HCT116 (cell line): ENCODE measurements around the gene KNCN. TPM values are rescaled to one million over a fixed set of nuclear protein-coding genes. Genes with fewer than 3 reads are reported as not detected.

ENCODE experiments used
- ATAC-seq: fragments of 200-7000 bp; cut with Tn5 transposase; 2 replicates; pipeline ENCODE4 v1.9.1; 2020; ENCODE audit warnings: mild to moderate bottlenecking, moderate library complexity
- BruUV-seq: library from RNA; stranded (reverse); fragments of 400-500 nt; replicated peaks from 2 replicates; lab custom pipeline; 2021; lab: Mats Ljungman, UMichigan
- CTCF ChIA-PET: fragments of 300-600 bp; sonication (Branson Sonifier 250); formaldehyde crosslinking; loops from one replicate; lab custom pipeline; 2021; ENCODE audit warnings: antibody characterized with exemption; lab: Charles Lee
- POLR2A ChIA-PET: fragments of 300-600, 350-600 bp; sonication (Branson Sonifier 250); formaldehyde crosslinking; loops from one replicate; lab custom pipeline; 2021; ENCODE audit warnings: antibody characterized with exemption; lab: Charles Lee
- RAD21 ChIA-PET, 2 experiments: fragments of 300-600 bp; sonication (Branson Sonifier 250); formaldehyde crosslinking; loops; one replicate each; lab custom pipeline; 2023; ENCODE audit warnings: low total read pairs in 2 of 2; ENCODE audit not compliant: uncharacterized antibody in 2 of 2, unreplicated experiment in 2 of 2, low non-redundant PET in 1 of 2; lab: Charles Lee
- DNase-seq: peaks from one replicate; pipeline ENCODE4 v3.0.0-alpha.2; 2010; ENCODE audit warnings: low read depth, low spot score
- H2AFZ ChIP-seq: fragments of 200-600 bp; shearing (Covaris generic), sonication (generic); 2 replicates; pipeline ENCODE4 v1.6.1; 2017; ENCODE audit warnings: low read depth, mixed run types, mixed read lengths, antibody characterized with exemption, low read length; ENCODE audit not compliant: poor library complexity, severe bottlenecking
- H3K27ac ChIP-seq: 2 replicates; pipeline ENCODE4 v1.5.1; 2012; ENCODE audit warnings: low read depth, low read length
- H3K27me3 ChIP-seq: fragments of 200-600 bp; sonication (generic); 2 replicates; pipeline ENCODE4 v1.6.1; 2016; ENCODE audit warnings: mixed run types, low read length, mixed read lengths; ENCODE audit not compliant: insufficient read depth
- H3K36me3 ChIP-seq, 2 experiments: fragments of 200-500 bp in 1 of 2; fragments of 200-600 bp in 1 of 2; sonication (Bioruptor generic) in 1 of 2; sonication (generic) in 1 of 2; 2 replicates each; pipeline versions ENCODE4 v1.5.1 to v1.6.1; 2014 to 2016; ENCODE audit warnings: low read length in 2 of 2, inconsistent platforms in 1 of 2, mixed read lengths in 1 of 2, mixed run types in 1 of 2; ENCODE audit not compliant: insufficient read depth in 2 of 2, control insufficient read depth in 1 of 2
- H3K4me1 ChIP-seq, 2 experiments: fragments of 200-600 bp in 1 of 2; sonication (generic) in 1 of 2; 2 replicates each; pipeline versions ENCODE4 v1.5.1 to v1.6.1; 2012 to 2017; ENCODE audit warnings: low read length in 2 of 2, inconsistent platforms in 1 of 2, mild to moderate bottlenecking in 1 of 2, mixed read lengths in 1 of 2, mixed run types in 1 of 2, moderate library complexity in 1 of 2; ENCODE audit not compliant: insufficient read depth in 2 of 2, control insufficient read depth in 1 of 2
- H3K4me2 ChIP-seq: fragments of 200-600 bp; sonication (generic); 2 replicates; pipeline ENCODE4 v1.6.1; 2017; ENCODE audit warnings: mixed run types, low read length, mixed read lengths
- H3K4me3 ChIP-seq, 2 experiments: fragments of 200-600 bp in 1 of 2; sonication (generic) in 1 of 2; replicated peaks in 1 of 2; 2 replicates each; pipeline ENCODE4 v1.5.1; 2011 to 2016; ENCODE audit warnings: low read length in 2 of 2, control low read depth in 1 of 2, low read depth in 1 of 2, mild to moderate bottlenecking in 1 of 2, mixed read lengths in 1 of 2, mixed run types in 1 of 2
- H3K79me2 ChIP-seq: fragments of 200-600 bp; sonication (generic); 2 replicates; pipeline ENCODE4 v1.6.1; 2017; ENCODE audit warnings: mild to moderate bottlenecking, mixed run types, low read length, moderate library complexity, mixed read lengths; ENCODE audit not compliant: insufficient read depth
- H3K9ac ChIP-seq: fragments of 200-600 bp; sonication (generic); 2 replicates; pipeline ENCODE4 v1.6.1; 2016; ENCODE audit warnings: low read length, mixed read lengths
- H3K9me2 ChIP-seq: fragments of 200-600 bp; sonication (generic), shearing (Covaris generic); 2 replicates; pipeline ENCODE4 v1.6.1; 2017; ENCODE audit warnings: mixed run types, mild to moderate bottlenecking, moderate library complexity; ENCODE audit not compliant: insufficient read depth
- H3K9me3 ChIP-seq, 2 experiments: fragments of 200-500 bp in 1 of 2; fragments of 200-600 bp in 1 of 2; sonication (Bioruptor generic) in 1 of 2; sonication (generic) in 1 of 2; 2 replicates each; pipeline ENCODE4 v1.6.1; 2014 to 2017; ENCODE audit warnings: low read length in 2 of 2, mixed read lengths in 2 of 2, inconsistent platforms in 1 of 2, low read depth in 1 of 2, mild to moderate bottlenecking in 1 of 2, mixed run types in 1 of 2, moderate library complexity in 1 of 2; ENCODE audit not compliant: control insufficient read depth in 1 of 2, insufficient read depth in 1 of 2
- H4K20me1 ChIP-seq: fragments of 200-600 bp; sonication (generic), shearing (Covaris generic); 2 replicates; pipeline ENCODE4 v1.6.1; 2017; ENCODE audit warnings: mixed run types, mild to moderate bottlenecking, moderate library complexity; ENCODE audit not compliant: insufficient read depth
- ATF3 ChIP-seq: IDR thresholded peaks from 2 replicates; pipeline ENCODE4 v1.6.1; 2012
- CEBPB ChIP-seq: IDR thresholded peaks from 2 replicates; pipeline ENCODE4 v1.6.1; 2012; ENCODE audit warnings: low read depth
- EZH2 ChIP-seq: fragments of 200-600 bp; sonication (generic); IDR thresholded peaks from 2 replicates; pipeline ENCODE4 v1.6.1; 2017; ENCODE audit warnings: antibody characterized with exemption, mixed run types
- EZH2phosphoT487 ChIP-seq: fragments of 200-600 bp; IDR thresholded peaks from 2 replicates; pipeline ENCODE4 v1.6.1; 2018; ENCODE audit warnings: antibody characterized with exemption, borderline replicate concordance
- JUND ChIP-seq: IDR thresholded peaks from 2 replicates; pipeline ENCODE4 v1.6.1; 2012
- POLR2A ChIP-seq: IDR thresholded peaks from 2 replicates; pipeline ENCODE4 v1.7.0; 2011; ENCODE audit warnings: borderline replicate concordance; ENCODE audit not compliant: insufficient read depth, insufficient read length; ENCODE audit errors: extremely low read depth
- POLR2AphosphoS5 ChIP-seq: IDR thresholded peaks from 2 replicates; pipeline ENCODE4 v1.6.1; 2011; ENCODE audit warnings: mild to moderate bottlenecking, low read depth, low read length, moderate library complexity
- RAD21 ChIP-seq: IDR thresholded peaks from 2 replicates; pipeline ENCODE4 v1.6.1; 2012; ENCODE audit warnings: low read depth, mild to moderate bottlenecking
- REST ChIP-seq: IDR thresholded peaks from 2 replicates; pipeline ENCODE4 v1.6.1; 2012; ENCODE audit warnings: low read depth
- SP1 ChIP-seq: IDR thresholded peaks from 2 replicates; pipeline ENCODE4 v1.6.1; 2012; ENCODE audit warnings: low read depth
- SRF ChIP-seq: IDR thresholded peaks from 2 replicates; pipeline ENCODE4 v1.6.1; 2012; ENCODE audit warnings: low read depth
- YY1 ChIP-seq: IDR thresholded peaks from 2 replicates; pipeline ENCODE4 v1.6.1; 2011; ENCODE audit warnings: low read length, low read depth, moderate library complexity, mild to moderate bottlenecking; ENCODE audit not compliant: insufficient replicate concordance; ENCODE audit errors: extremely low read depth
- ZFX ChIP-seq: fragments of 450-650 bp; IDR thresholded peaks from 2 replicates; pipeline ENCODE4 v1.6.1; 2017
- intact Hi-C: fragments of 100-400 bp; cut with micrococcal nuclease; formaldehyde crosslinking; loops from 2 replicates; pipeline ENCODE4 v1.10.0; 2022
- total RNA-seq: library from RNA; stranded (reverse); gene quantifications from one replicate; pipeline ENCODE4 v1.2.1, GENCODE V29; 2021; ENCODE audit not compliant: unreplicated experiment
- TF ChIP-seq, protein P1 (sequence below): IDR thresholded peaks from 2 replicates; pipeline ENCODE4 v1.6.1; 2011; ENCODE audit warnings: mild to moderate bottlenecking, low read length, moderate library complexity; ENCODE audit not compliant: insufficient replicate concordance; ENCODE audit errors: extremely low read depth

KNCN gene
- total RNA-seq, 1 experiment from 2014 or later: not detected

DNA sequence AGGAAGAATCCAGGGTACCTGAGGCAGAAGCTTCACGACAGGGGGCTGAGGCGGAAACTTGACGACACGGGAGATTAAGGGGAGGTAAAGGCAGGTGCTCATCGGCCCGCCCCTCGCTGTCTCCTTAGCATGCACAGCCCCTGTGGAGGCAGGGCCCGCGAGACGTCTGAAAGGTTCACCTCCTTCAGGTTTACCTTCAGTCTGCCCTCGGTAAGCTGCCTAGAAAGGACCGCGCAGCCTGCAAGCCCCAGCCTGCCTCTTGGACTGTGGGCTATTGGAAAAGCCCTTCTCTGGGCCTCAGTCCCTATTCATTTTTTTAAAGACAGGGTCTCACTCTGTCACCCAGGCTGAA is 28.5 kb downstream of the KNCN start:
- no peaks in the 10 kb centered on the region for H3K9me3 ChIP-seq
- H3K9ac ChIP-seq: no peak overlapping the region
- intact Hi-C loops: no loop called here
- DNase-seq (no peak), ATAC-seq (no peak)
- no TSS peak for BruUV-seq
- RAD21 ChIA-PET: no interaction called here
- TF ChIP-seq ZFX (no peak), EZH2phosphoT487 (no peak), POLR2A (no peak), REST (no peak), RAD21 (no peak), JUND (no peak), SP1 (no peak), SRF (no peak), POLR2AphosphoS5 (no peak), EZH2 (no peak), CEBPB (no peak), ATF3 (no peak), YY1 (no peak)
- TF ChIP-seq, protein P1, sequence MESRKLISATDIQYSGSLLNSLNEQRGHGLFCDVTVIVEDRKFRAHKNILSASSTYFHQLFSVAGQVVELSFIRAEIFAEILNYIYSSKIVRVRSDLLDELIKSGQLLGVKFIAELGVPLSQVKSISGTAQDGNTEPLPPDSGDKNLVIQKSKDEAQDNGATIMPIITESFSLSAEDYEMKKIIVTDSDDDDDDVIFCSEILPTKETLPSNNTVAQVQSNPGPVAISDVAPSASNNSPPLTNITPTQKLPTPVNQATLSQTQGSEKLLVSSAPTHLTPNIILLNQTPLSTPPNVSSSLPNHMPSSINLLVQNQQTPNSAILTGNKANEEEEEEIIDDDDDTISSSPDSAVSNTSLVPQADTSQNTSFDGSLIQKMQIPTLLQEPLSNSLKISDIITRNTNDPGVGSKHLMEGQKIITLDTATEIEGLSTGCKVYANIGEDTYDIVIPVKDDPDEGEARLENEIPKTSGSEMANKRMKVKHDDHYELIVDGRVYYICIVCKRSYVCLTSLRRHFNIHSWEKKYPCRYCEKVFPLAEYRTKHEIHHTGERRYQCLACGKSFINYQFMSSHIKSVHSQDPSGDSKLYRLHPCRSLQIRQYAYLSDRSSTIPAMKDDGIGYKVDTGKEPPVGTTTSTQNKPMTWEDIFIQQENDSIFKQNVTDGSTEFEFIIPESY: no peak
- no peak overlapping the region for H3K27ac ChIP-seq
- H3K4me1 ChIP-seq: peaks cover 41 to 46% of the 10 kb centered on the region in 2 experiments
- CTCF ChIA-PET: interaction anchor here (0.8 to 1.8 kb wide), 3 partner anchors 12 to 81 kb away, joined by 4 to 9 read pairs (median 8); a partner anchor contains a TSS
- no peak overlapping the region for H3K4me2 ChIP-seq
- H3K4me3 ChIP-seq: no peak overlapping the region
- H3K27me3 ChIP-seq: no peaks in the 10 kb centered on the region
- no peaks in the 10 kb centered on the region for H3K9me2 ChIP-seq
- no peaks in the 10 kb centered on the region for H3K36me3 ChIP-seq
- no peaks in the 10 kb centered on the region for H4K20me1 ChIP-seq
- no peak overlapping the region for H2AFZ ChIP-seq
- POLR2A ChIA-PET: no interaction called here
- no peaks in the 10 kb centered on the region for H3K79me2 ChIP-seq
